Measurements from ENCODE around the gene QRFP. TPM values are rescaled to one million over a fixed set of nuclear protein-coding genes. Genes with fewer than 3 reads are reported as not detected.

The QRFP gene
- total and polyA plus RNA-seq, 2 donors (not counting 1 experiment from before 2014, with no cell fraction given) = not detected

GRCh38 chr9:130887494-130888144 is 9.0 kb downstream of the QRFP start:
- Histone ChIP-seq H3K36me3 (ENCODE audit: control insufficient read depth, insufficient read depth, low read length) (peaks cover 47% of the 10 kb centered on the region), H4K20me1 (ENCODE audit: control insufficient read depth, extremely low read depth, insufficient read depth, low read length) (no peaks in the 10 kb centered on the region), H3K4me3 (replicated peaks in 1 of 4; ENCODE audit: control extremely low read depth in 1 of 4, insufficient read depth in 1 of 4, low read depth in 3 of 4, low read length in 4 of 4) (no peak overlapping the region), H3K27ac (ENCODE audit: insufficient read depth, low read length) (peak overlapping the region; percentile 8), H3K79me2 (ENCODE audit: control insufficient read depth, insufficient read depth, low read length) (peaks cover 10% of the 10 kb centered on the region), H3K9me3 (ENCODE audit: control insufficient read depth, insufficient read depth, low read depth, low read length) (no peaks in the 10 kb centered on the region), H3K9ac (ENCODE audit: insufficient read depth, low read length) (no peak overlapping the region), H2AFZ (ENCODE audit: low read length) (no peak overlapping the region), H3K4me2 (ENCODE audit: extremely low read depth, insufficient read depth, low read length) (no peak overlapping the region), H3K4me1 (ENCODE audit: control insufficient read depth, extremely low read depth, insufficient read depth, low read length) (peaks cover 5% of the 10 kb centered on the region), H3K27me3 (ENCODE audit: control insufficient read depth, insufficient read depth, low read length) (no peaks in the 10 kb centered on the region)
- DNase-seq (ENCODE audit: low read depth in 2 of 2) = peak in 1 of 2 donors; percentile 59
- TF ChIP-seq CTCF (conservative IDR thresholded peaks at IDR 0.05 in 1 of 2, IDR thresholded peaks at IDR 0.05 in 1 of 2; ENCODE audit: low read depth in 1 of 2, low read length in 2 of 2) (no peak), EZH2 (IDR thresholded peaks at IDR 0.05; ENCODE audit: low read length, missing control alignments) (no peak)

- H4K20me1 ChIP-seq (ENCODE audit: control insufficient read depth, extremely low read depth, insufficient read depth, low read length) = no peaks in the 10 kb centered on the region
- peak overlapping the region; percentile 8 for H3K27ac ChIP-seq (ENCODE audit: insufficient read depth, low read length)
- no peak overlapping the region for H2AFZ ChIP-seq (ENCODE audit: low read length)
- H3K9me3 ChIP-seq (ENCODE audit: control insufficient read depth, insufficient read depth, low read depth, low read length) = no peaks in the 10 kb centered on the region
- H3K79me2 ChIP-seq (ENCODE audit: control insufficient read depth, insufficient read depth, low read length) = peaks cover 10% of the 10 kb centered on the region
- H3K4me3 ChIP-seq (replicated peaks in 1 of 4; ENCODE audit: control extremely low read depth in 1 of 4, insufficient read depth in 1 of 4, low read depth in 3 of 4, low read length in 4 of 4) = no peak overlapping the region
- TF ChIP-seq EZH2 (IDR thresholded peaks at IDR 0.05; ENCODE audit: low read length, missing control alignments) (no peak), CTCF (conservative IDR thresholded peaks at IDR 0.05 in 1 of 2, IDR thresholded peaks at IDR 0.05 in 1 of 2; ENCODE audit: low read depth in 1 of 2, low read length in 2 of 2) (no peak)
- no peak for DNase-seq (ENCODE audit: low read depth in 2 of 2)
- no peak overlapping the region for H3K9ac ChIP-seq (ENCODE audit: insufficient read depth, low read length)
- peaks cover 5% of the 10 kb centered on the region for H3K4me1 ChIP-seq (ENCODE audit: control insufficient read depth, extremely low read depth, insufficient read depth, low read length)
- no peaks in the 10 kb centered on the region for H3K27me3 ChIP-seq (ENCODE audit: control insufficient read depth, insufficient read depth, low read length)
- peaks cover 48% of the 10 kb centered on the region for H3K36me3 ChIP-seq (ENCODE audit: control insufficient read depth, insufficient read depth, low read length)
- no peak overlapping the region for H3K4me2 ChIP-seq (ENCODE audit: extremely low read depth, insufficient read depth, low read length)
Observed at GRCh38 chr9:130886981-130887380, 9.6 kb downstream of the QRFP start.

GRCh38 chr9:130885484-130886375 is 10.9 kb downstream of the QRFP start:
- Histone ChIP-seq H4K20me1 (ENCODE audit: control insufficient read depth, extremely low read depth, insufficient read depth, low read length) (no peaks in the 10 kb centered on the region), H3K4me2 (ENCODE audit: extremely low read depth, insufficient read depth, low read length) (no peak overlapping the region), H3K27ac (ENCODE audit: insufficient read depth, low read length) (no peak overlapping the region), H3K4me1 (ENCODE audit: control insufficient read depth, extremely low read depth, insufficient read depth, low read length) (peaks cover 5% of the 10 kb centered on the region), H2AFZ (ENCODE audit: low read length) (no peak overlapping the region), H3K4me3 (replicated peaks in 1 of 4; ENCODE audit: control extremely low read depth in 1 of 4, insufficient read depth in 1 of 4, low read depth in 3 of 4, low read length in 4 of 4) (no peak overlapping the region), H3K36me3 (ENCODE audit: control insufficient read depth, insufficient read depth, low read length) (peaks cover 49% of the 10 kb centered on the region), H3K9me3 (ENCODE audit: control insufficient read depth, insufficient read depth, low read depth, low read length) (no peaks in the 10 kb centered on the region), H3K79me2 (ENCODE audit: control insufficient read depth, insufficient read depth, low read length) (peaks cover 10% of the 10 kb centered on the region), H3K27me3 (ENCODE audit: control insufficient read depth, insufficient read depth, low read length) (no peaks in the 10 kb centered on the region), H3K9ac (ENCODE audit: insufficient read depth, low read length) (no peak overlapping the region)
- no peak for DNase-seq (ENCODE audit: low read depth in 2 of 2)
- TF ChIP-seq CTCF (conservative IDR thresholded peaks at IDR 0.05 in 1 of 2, IDR thresholded peaks at IDR 0.05 in 1 of 2; ENCODE audit: low read depth in 1 of 2, low read length in 2 of 2) (no peak), EZH2 (IDR thresholded peaks at IDR 0.05; ENCODE audit: low read length, missing control alignments) (no peak)

Measured in fibroblast of lung (primary cell).